CD4-positive, alpha-beta T cell treated with Interleukin-17A for 1 hour (primary cell): ENCODE results near the gene SLC25A21.
A peak's percentile ranks its signal among the peaks of the same experiment; 100 is the strongest.

Experiments
- DNase-seq: peaks from one replicate; pipeline ENCODE4 v3.0.0-alpha.2; 2020

The SLC25A21 gene

GRCh38 chr14:36683083-36683724 is 489.2 kb downstream of the SLC25A21 start:
- no peak for DNase-seq

- DNase-seq, result no peak
Measured at GRCh38 chr14:36682338-36682737, 490.1 kb downstream of the SLC25A21 start.

- DNase-seq, result no peak
Measured at GRCh38 chr14:36676236-36676635, 496.2 kb downstream of the SLC25A21 start.

GRCh38 chr14:36675581-36675980 is 496.8 kb downstream of the SLC25A21 start:
- no peak for DNase-seq

GRCh38 chr14:36674659-36675058 is 497.7 kb downstream of the SLC25A21 start:
- no peak for DNase-seq

GRCh38 chr14:36672095-36672494 is 500.3 kb downstream of the SLC25A21 start:
- no peak for DNase-seq

GRCh38 chr14:36671149-36671548 is 501.3 kb downstream of the SLC25A21 start:
- no peak for DNase-seq

GRCh38 chr14:36667679-36668078 is 504.7 kb downstream of the SLC25A21 start:
- DNase-seq, result no peak

GRCh38 chr14:36666416-36667206 is 505.8 kb downstream of the SLC25A21 start:
- DNase-seq, result no peak

- no peak for DNase-seq
Measured at GRCh38 chr14:36665887-36666415, 506.5 kb downstream of the SLC25A21 start.

GRCh38 chr14:36664322-36665193 is 507.8 kb downstream of the SLC25A21 start:
- no peak for DNase-seq

- no peak for DNase-seq
Measured at GRCh38 chr14:36663404-36664321, 508.7 kb downstream of the SLC25A21 start.

- no peak for DNase-seq
Measured at GRCh38 chr14:36662543-36663403, 509.6 kb downstream of the SLC25A21 start.

GRCh38 chr14:36662258-36662542 is 510.2 kb downstream of the SLC25A21 start:
- DNase-seq, result no peak

GRCh38 chr14:36661506-36662257 is 510.7 kb downstream of the SLC25A21 start, which contains the start of gene PAX9:
PAX9 (plus strand) TSS chr14:36661860; CDS start chr14:36662090, 230 bp downstream.
- peak; percentile 52 for DNase-seq

GRCh38 chr14:36660736-36661505 is 511.5 kb downstream of the SLC25A21 start:
- DNase-seq, result no peak

- no peak for DNase-seq
Measured at GRCh38 chr14:36659822-36660735, 512.3 kb downstream of the SLC25A21 start.
